SK-N-SH (cell line): Measurements from ENCODE around the gene MED7. TPM values are rescaled to one million over a fixed set of nuclear protein-coding genes. Genes with fewer than 3 reads are reported as not detected.

ENCODE experiments used
- CTCF ChIA-PET: fragments of 300-600, 350-600 bp; formaldehyde crosslinking; extraction: SDS; loops from one replicate; lab custom pipeline; 2021; lab: Yijun Ruan, JAX
- POLR2A ChIA-PET: fragments of 350-600 bp; sonication (Branson Sonifier 250); formaldehyde crosslinking; extraction: SDS; loops from one replicate; lab custom pipeline; 2020; ENCODE audit warnings: antibody characterized with exemption, inconsistent platforms; lab: Yijun Ruan, JAX
- DNase-seq: peaks from one replicate; pipeline ENCODE4 v3.0.0; 2012
- H2AFZ ChIP-seq: fragments of 200-600 bp; sonication (generic); 2 replicates; pipeline ENCODE4 v1.8.1; 2016; ENCODE audit warnings: antibody characterized with exemption, mild to moderate bottlenecking, low read depth
- H3F3A ChIP-seq: fragments of 200-600 bp; sonication (generic); replicated peaks from 2 replicates; pipeline ENCODE3; 2016; ENCODE audit warnings: antibody characterized with exemption, mild to moderate bottlenecking; ENCODE audit not compliant: insufficient read depth
- H3K27ac ChIP-seq, 2 experiments: fragments of 200-500 bp in 1 of 2; fragments of 200-600 bp in 1 of 2; sonication (Bioruptor generic) in 1 of 2; sonication (generic), shearing (Covaris generic) in 1 of 2; 2 replicates each; pipeline versions ENCODE4 v1.5.1 to v1.6.1; 2014 to 2016; ENCODE audit warnings: low read depth in 2 of 2, inconsistent platforms in 1 of 2, low read length in 1 of 2, mild to moderate bottlenecking in 1 of 2, mixed read lengths in 1 of 2
- H3K27me3 ChIP-seq: fragments of 200-600 bp; sonication (generic), shearing (Covaris generic); 2 replicates; pipeline ENCODE4 v1.6.1; 2016; ENCODE audit warnings: mixed run types; ENCODE audit not compliant: insufficient read depth
- H3K36me3 ChIP-seq, 2 experiments: fragments of 200-500 bp in 1 of 2; fragments of 200-600 bp in 1 of 2; sonication (Bioruptor generic) in 1 of 2; sonication (generic) in 1 of 2; replicated peaks in 1 of 2; 2 replicates each; pipeline versions ENCODE3 to v1.5.1; 2014 to 2016; ENCODE audit warnings: low read length in 1 of 2, mild to moderate bottlenecking in 1 of 2; ENCODE audit not compliant: insufficient read depth in 2 of 2, control insufficient read depth in 1 of 2
- H3K4me1 ChIP-seq, 2 experiments: fragments of 200-500 bp in 1 of 2; fragments of 200-600 bp in 1 of 2; sonication (Bioruptor generic) in 1 of 2; sonication (generic), shearing (Covaris generic) in 1 of 2; 2 replicates each; pipeline versions ENCODE4 v1.5.1 to v1.6.1; 2014 to 2016; ENCODE audit warnings: low read depth in 1 of 2, low read length in 1 of 2, mixed run types in 1 of 2; ENCODE audit not compliant: insufficient read depth in 2 of 2, control insufficient read depth in 1 of 2
- H3K4me2 ChIP-seq: fragments of 200-600 bp; sonication (generic), shearing (Covaris generic); 2 replicates; pipeline ENCODE4 v1.6.1; 2017; ENCODE audit warnings: mixed run types
- H3K4me3 ChIP-seq, 2 experiments: fragments of 200-500 bp in 1 of 2; fragments of 200-600 bp in 1 of 2; sonication (Bioruptor generic) in 1 of 2; sonication (generic), shearing (Covaris generic) in 1 of 2; 2 replicates each; pipeline versions ENCODE4 v1.5.1 to v1.8.1; 2014 to 2016; ENCODE audit warnings: low read depth in 2 of 2, inconsistent platforms in 1 of 2, low read length in 1 of 2, mild to moderate bottlenecking in 1 of 2, mixed read lengths in 1 of 2, moderate library complexity in 1 of 2
- H3K79me2 ChIP-seq: fragments of 200-600 bp; sonication (generic); 2 replicates; pipeline ENCODE4 v1.8.1; 2017; ENCODE audit warnings: mild to moderate bottlenecking; ENCODE audit not compliant: insufficient read depth
- H3K9ac ChIP-seq: fragments of 200-600 bp; sonication (generic); 2 replicates; pipeline ENCODE4 v1.6.1; 2017; ENCODE audit warnings: mixed run types
- H3K9me2 ChIP-seq: fragments of 200-600 bp; sonication (generic); 2 replicates; pipeline ENCODE4 v1.6.1; 2017; ENCODE audit warnings: mixed run types
- H3K9me3 ChIP-seq: fragments of 200-600 bp; sonication (generic); 2 replicates; pipeline ENCODE4 v1.6.1; 2017; ENCODE audit warnings: mixed run types, mild to moderate bottlenecking, moderate library complexity
- H4K20me1 ChIP-seq: fragments of 200-600 bp; sonication (generic); 2 replicates; pipeline ENCODE4 v1.6.1; 2017; ENCODE audit warnings: mild to moderate bottlenecking, mixed run types; ENCODE audit not compliant: insufficient read depth
- ELF1 ChIP-seq: IDR thresholded peaks from 2 replicates; pipeline ENCODE4 v1.4.0; 2012
- FOSL2 ChIP-seq: IDR thresholded peaks from 2 replicates; pipeline ENCODE4 v1.4.0; 2012; ENCODE audit warnings: low read depth, mild to moderate bottlenecking, moderate library complexity, borderline replicate concordance
- IRF3 ChIP-seq: fragments of 150-350 bp; IDR thresholded peaks from 2 replicates; pipeline ENCODE4 v1.6.1; 2016; ENCODE audit warnings: mild to moderate bottlenecking, low read depth, low read length
- JUND ChIP-seq: IDR thresholded peaks from 2 replicates; pipeline ENCODE4 v1.4.0; 2012
- MEF2A ChIP-seq: IDR thresholded peaks from 2 replicates; pipeline ENCODE4 v1.4.0; 2012; ENCODE audit warnings: low read depth, borderline replicate concordance
- MXI1 ChIP-seq: IDR thresholded peaks from 2 replicates; pipeline ENCODE4 v1.6.1; 2012; ENCODE audit warnings: mild to moderate bottlenecking, low read depth, low read length, improper control_type of control experiment
- NFIC ChIP-seq: IDR thresholded peaks from 2 replicates; pipeline ENCODE4 v1.4.0; 2012; ENCODE audit warnings: borderline replicate concordance
- POLR2AphosphoS5 ChIP-seq: IDR thresholded peaks from 2 replicates; pipeline ENCODE4 v1.6.1; 2012; ENCODE audit warnings: low read depth, low read length
- RAD21 ChIP-seq: IDR thresholded peaks from 2 replicates; pipeline ENCODE4 v1.6.1; 2012; ENCODE audit warnings: mild to moderate bottlenecking, low read length
- RCOR1 ChIP-seq: fragments of 150-350 bp; IDR thresholded peaks from 2 replicates; pipeline ENCODE4 v1.6.1; 2017; ENCODE audit warnings: antibody characterized with exemption, low read length
- RFX5 ChIP-seq: IDR thresholded peaks from 2 replicates; pipeline ENCODE4 v1.6.1; 2012; ENCODE audit warnings: mild to moderate bottlenecking, improper control_type of control experiment, low read length
- RXRA ChIP-seq: IDR thresholded peaks from 2 replicates; pipeline ENCODE4 v1.4.0; 2012; ENCODE audit warnings: low read depth, mild to moderate bottlenecking, borderline replicate concordance
- TAF1 ChIP-seq: IDR thresholded peaks from 2 replicates; pipeline ENCODE4 v1.6.1; 2012; ENCODE audit warnings: low read depth, mild to moderate bottlenecking, low read length, moderate library complexity, borderline replicate concordance
- TCF12 ChIP-seq: IDR thresholded peaks from 2 replicates; pipeline ENCODE4 v1.4.0; 2012
- TEAD4 ChIP-seq: IDR thresholded peaks from 2 replicates; pipeline ENCODE4 v1.4.0; 2012; ENCODE audit warnings: mild to moderate bottlenecking, borderline replicate concordance; ENCODE audit not compliant: insufficient read depth
- ZBTB33 ChIP-seq: IDR thresholded peaks from 2 replicates; pipeline ENCODE4 v1.4.0; 2012; ENCODE audit warnings: low read depth, borderline replicate concordance
- WGBS: methylation state at CpG from one replicate; pipeline ENCODE4 v1.1.6; 2017; ENCODE audit warnings: low lambda C conversion rate; 5-methylcytosine and 5-hydroxymethylcytosine counted together
- polyA plus RNA-seq, 3 experiments: library from polyadenylated mRNA; depleted of rRNA; stranded (reverse); fragments of >200 nt; gene quantifications; 2 replicates each; pipeline ENCODE4 v1.2.3, GENCODE V29; 2012
- TF ChIP-seq, protein P1 (sequence below): IDR thresholded peaks from 2 replicates; pipeline ENCODE4; 2012
- TF ChIP-seq, protein P2 (sequence below): fragments of 200-600 bp; sonication (generic); IDR thresholded peaks from 2 replicates; pipeline ENCODE4 v1.6.1; 2017; ENCODE audit warnings: antibody characterized with exemption, mild to moderate bottlenecking, moderate library complexity
- TF ChIP-seq, protein P3 (sequence below): IDR thresholded peaks from 2 replicates; pipeline ENCODE4 v1.6.1; 2012; ENCODE audit warnings: mild to moderate bottlenecking, low read depth, low read length, moderate library complexity

The MED7 gene
- polyA plus RNA-seq, 1 of the 3 experiments (the other 2 are of a cell fraction), result 5.3 TPM

DNA sequence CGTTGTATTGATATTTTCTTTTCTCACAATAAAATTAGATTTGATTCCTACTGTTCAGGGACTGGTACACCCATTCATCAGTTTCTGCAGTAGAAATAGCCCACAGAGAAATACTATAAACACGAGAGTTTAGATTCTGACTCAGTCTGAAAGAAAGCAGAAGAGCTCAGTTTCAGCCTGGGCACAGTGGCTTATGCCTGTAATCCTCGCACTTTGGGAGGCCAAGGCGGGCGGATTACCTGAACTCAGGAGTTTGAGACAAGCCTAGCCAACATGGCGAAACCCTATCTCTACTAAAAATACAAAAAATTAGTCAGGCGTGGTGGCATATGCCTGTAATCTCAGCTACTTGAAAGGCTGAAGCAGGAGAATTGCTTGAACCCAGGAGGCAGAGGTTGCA, 46.6 kb upstream of the MED7 start:
- Histone ChIP-seq H3K9me2 (no peaks in the 10 kb centered on the region), H3K27me3 (no peaks in the 10 kb centered on the region; the same call in 1 of the 2 replicates), H3K36me3 (no peaks in the 10 kb centered on the region), H3K27ac (no peak overlapping the region), H3K4me2 (no peak overlapping the region), H4K20me1 (no peaks in the 10 kb centered on the region), H3K4me3 (no peak overlapping the region), H3F3A (no peaks in the 10 kb centered on the region), H3K79me2 (no peaks in the 10 kb centered on the region), H3K9ac (no peak overlapping the region), H3K4me1 (no peaks in the 10 kb centered on the region), H3K9me3 (no peaks in the 10 kb centered on the region), H2AFZ (no peak overlapping the region)
- DNase-seq, result no peak
- CTCF ChIA-PET, result no interaction called here
- 47% methylated on average over 7 of the region's 7 CpGs for WGBS
- POLR2A ChIA-PET, result no interaction called here
- TF ChIP-seq TAF1 (no peak), RCOR1 (no peak), FOSL2 (no peak), POLR2AphosphoS5 (no peak), JUND (no peak), RXRA (no peak), IRF3 (no peak), RAD21 (no peak), TEAD4 (no peak), RFX5 (no peak), MXI1 (no peak), MEF2A (no peak), ZBTB33 (no peak), NFIC (no peak), TCF12 (no peak), ELF1 (no peak)
- TF ChIP-seq, protein P1, sequence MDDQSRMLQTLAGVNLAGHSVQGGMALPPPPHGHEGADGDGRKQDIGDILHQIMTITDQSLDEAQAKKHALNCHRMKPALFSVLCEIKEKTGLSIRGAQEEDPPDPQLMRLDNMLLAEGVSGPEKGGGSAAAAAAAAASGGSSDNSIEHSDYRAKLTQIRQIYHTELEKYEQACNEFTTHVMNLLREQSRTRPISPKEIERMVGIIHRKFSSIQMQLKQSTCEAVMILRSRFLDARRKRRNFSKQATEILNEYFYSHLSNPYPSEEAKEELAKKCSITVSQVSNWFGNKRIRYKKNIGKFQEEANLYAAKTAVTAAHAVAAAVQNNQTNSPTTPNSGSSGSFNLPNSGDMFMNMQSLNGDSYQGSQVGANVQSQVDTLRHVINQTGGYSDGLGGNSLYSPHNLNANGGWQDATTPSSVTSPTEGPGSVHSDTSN, result no peak
- TF ChIP-seq, protein P2, sequence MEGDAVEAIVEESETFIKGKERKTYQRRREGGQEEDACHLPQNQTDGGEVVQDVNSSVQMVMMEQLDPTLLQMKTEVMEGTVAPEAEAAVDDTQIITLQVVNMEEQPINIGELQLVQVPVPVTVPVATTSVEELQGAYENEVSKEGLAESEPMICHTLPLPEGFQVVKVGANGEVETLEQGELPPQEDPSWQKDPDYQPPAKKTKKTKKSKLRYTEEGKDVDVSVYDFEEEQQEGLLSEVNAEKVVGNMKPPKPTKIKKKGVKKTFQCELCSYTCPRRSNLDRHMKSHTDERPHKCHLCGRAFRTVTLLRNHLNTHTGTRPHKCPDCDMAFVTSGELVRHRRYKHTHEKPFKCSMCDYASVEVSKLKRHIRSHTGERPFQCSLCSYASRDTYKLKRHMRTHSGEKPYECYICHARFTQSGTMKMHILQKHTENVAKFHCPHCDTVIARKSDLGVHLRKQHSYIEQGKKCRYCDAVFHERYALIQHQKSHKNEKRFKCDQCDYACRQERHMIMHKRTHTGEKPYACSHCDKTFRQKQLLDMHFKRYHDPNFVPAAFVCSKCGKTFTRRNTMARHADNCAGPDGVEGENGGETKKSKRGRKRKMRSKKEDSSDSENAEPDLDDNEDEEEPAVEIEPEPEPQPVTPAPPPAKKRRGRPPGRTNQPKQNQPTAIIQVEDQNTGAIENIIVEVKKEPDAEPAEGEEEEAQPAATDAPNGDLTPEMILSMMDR, result no peak
- TF ChIP-seq, protein P3, sequence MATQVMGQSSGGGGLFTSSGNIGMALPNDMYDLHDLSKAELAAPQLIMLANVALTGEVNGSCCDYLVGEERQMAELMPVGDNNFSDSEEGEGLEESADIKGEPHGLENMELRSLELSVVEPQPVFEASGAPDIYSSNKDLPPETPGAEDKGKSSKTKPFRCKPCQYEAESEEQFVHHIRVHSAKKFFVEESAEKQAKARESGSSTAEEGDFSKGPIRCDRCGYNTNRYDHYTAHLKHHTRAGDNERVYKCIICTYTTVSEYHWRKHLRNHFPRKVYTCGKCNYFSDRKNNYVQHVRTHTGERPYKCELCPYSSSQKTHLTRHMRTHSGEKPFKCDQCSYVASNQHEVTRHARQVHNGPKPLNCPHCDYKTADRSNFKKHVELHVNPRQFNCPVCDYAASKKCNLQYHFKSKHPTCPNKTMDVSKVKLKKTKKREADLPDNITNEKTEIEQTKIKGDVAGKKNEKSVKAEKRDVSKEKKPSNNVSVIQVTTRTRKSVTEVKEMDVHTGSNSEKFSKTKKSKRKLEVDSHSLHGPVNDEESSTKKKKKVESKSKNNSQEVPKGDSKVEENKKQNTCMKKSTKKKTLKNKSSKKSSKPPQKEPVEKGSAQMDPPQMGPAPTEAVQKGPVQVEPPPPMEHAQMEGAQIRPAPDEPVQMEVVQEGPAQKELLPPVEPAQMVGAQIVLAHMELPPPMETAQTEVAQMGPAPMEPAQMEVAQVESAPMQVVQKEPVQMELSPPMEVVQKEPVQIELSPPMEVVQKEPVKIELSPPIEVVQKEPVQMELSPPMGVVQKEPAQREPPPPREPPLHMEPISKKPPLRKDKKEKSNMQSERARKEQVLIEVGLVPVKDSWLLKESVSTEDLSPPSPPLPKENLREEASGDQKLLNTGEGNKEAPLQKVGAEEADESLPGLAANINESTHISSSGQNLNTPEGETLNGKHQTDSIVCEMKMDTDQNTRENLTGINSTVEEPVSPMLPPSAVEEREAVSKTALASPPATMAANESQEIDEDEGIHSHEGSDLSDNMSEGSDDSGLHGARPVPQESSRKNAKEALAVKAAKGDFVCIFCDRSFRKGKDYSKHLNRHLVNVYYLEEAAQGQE, result no peak
